Natural killer cell treated with Interleukin-12 subunit alpha and Interleukin-12 subunit beta and Interleukin-15 and Interleukin-18, amount 100 ng/mL, for 72 hours (primary cell): Measurements from ENCODE around the gene CEP85L. TPM values are rescaled to one million over a fixed set of nuclear protein-coding genes. Genes with fewer than 3 reads are reported as not detected.

Experiments
- ATAC-seq, 2 donors: fragments of 150-1000 bp; cut with Tn5 transposase in 1 of 2; sonication (Bioruptor Pico), chemical (Tn5 transposase) in 1 of 2; 2 replicates each; pipeline ENCODE4 v1.10.0; 2021
- DNase-seq: peaks from one replicate; pipeline ENCODE4 v3.0.0; 2022; ENCODE audit warnings: low spot score
- H3K27ac Mint-ChIP-seq, 2 donors: 1 replicate in 1 of 2; 2 replicates in 1 of 2; pipeline ENCODE4 v1.8.0; 2022; ENCODE audit warnings: mixed read lengths in 2 of 2, mild to moderate bottlenecking in 1 of 2, moderate library complexity in 1 of 2
- H3K27me3 Mint-ChIP-seq, 2 donors: 1 replicate in 1 of 2; 2 replicates in 1 of 2; pipeline ENCODE4 v1.8.0; 2022; ENCODE audit warnings: mixed read lengths in 2 of 2
- H3K36me3 Mint-ChIP-seq: one replicate; pipeline ENCODE4 v1.8.0; 2022; ENCODE audit warnings: mixed read lengths
- H3K4me1 Mint-ChIP-seq, 2 donors: 1 replicate in 1 of 2; 2 replicates in 1 of 2; pipeline ENCODE4 v1.8.0; 2022; ENCODE audit warnings: low read depth in 2 of 2, mixed read lengths in 2 of 2, mild to moderate bottlenecking in 1 of 2
- H3K4me3 Mint-ChIP-seq: one replicate; pipeline ENCODE4 v1.8.0; 2022; ENCODE audit warnings: mixed read lengths
- H3K9me3 Mint-ChIP-seq: 2 replicates; pipeline ENCODE4 v1.8.0; 2022; ENCODE audit warnings: mixed read lengths
- total RNA-seq, 2 donors: library from RNA; stranded (reverse); gene quantifications; one replicate each; pipeline ENCODE4 v1.2.3, GENCODE V29; 2022

The CEP85L gene
- total RNA-seq, 2 donors from 2014 or later, result 35.7 to 47.4 TPM

DNA sequence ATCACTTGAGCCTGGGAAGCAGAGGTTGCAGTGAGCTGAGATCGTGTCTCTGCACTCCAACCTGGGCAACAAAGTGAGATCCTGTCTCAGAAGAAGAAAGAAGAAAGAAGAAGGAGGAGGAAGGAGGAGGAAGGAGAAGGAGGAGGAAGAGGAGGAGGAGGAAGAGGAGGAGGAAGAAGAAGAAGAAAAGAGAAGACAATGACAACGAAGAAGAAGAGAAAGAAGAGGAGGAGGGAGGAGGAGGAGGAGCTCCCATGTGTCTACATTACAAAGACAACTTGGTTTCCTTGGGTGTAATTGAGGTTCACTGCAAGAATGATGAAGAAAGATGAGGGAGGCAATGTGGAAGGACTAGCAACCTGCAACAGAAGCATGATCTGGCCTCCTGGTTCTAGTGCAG lies 21.3 kb upstream of the CEP85L start:
- DNase-seq (no peak), ATAC-seq (no peak)
- peaks cover 21 to 24% of the 10 kb centered on the region in 2 donors for H3K4me1 Mint-ChIP-seq
- H3K9me3 Mint-ChIP-seq, result no peaks in the 10 kb centered on the region
- H3K27me3 Mint-ChIP-seq, result no peaks in the 10 kb centered on the region
- peak overlapping the region in 1 of 2 donors; percentile 74 for H3K27ac Mint-ChIP-seq
- H3K36me3 Mint-ChIP-seq, result no peaks in the 10 kb centered on the region
- H3K4me3 Mint-ChIP-seq, result no peak overlapping the region

- Mint-ChIP-seq H3K36me3 (no peaks in the 10 kb centered on the region), H3K4me1 (peaks cover 29 to 40% of the 10 kb centered on the region in 2 donors), H3K27ac (no peak overlapping the region), H3K4me3 (no peak overlapping the region), H3K9me3 (no peaks in the 10 kb centered on the region), H3K27me3 (no peaks in the 10 kb centered on the region)
- DNase-seq (no peak), ATAC-seq (no peak)
Observed at GRCh38 chr6:118669561-118669960, 18.2 kb upstream of the CEP85L start.

DNA sequence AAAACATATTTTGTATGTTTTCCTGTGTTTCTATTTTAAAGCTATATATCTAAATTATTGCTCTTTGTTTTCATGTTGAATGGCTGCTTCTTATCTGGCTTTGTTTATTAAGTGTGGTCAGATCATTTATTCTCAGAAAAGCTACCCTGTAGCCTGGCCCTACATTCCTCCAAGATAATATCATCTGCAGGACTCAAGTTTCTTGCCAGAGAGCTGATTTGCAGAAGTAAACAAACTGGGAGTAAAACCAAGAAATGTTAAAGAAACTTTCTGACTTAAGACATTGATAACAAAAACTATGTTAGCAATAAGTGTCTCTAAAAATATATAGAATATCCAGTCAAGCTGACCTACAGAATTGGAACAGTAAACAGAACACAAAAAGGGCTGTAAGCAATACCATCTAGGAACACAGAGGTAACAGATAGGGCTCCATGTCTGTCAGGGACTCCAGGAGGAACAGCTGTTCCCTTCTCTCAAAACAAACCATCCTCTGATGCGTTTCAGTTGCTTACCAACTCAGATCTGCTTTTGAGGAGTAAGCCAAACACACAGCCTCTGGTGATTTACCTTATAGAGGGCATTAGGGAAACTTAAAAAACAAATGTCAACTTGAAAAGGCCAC lies 17.5 kb upstream of the CEP85L start:
- H3K36me3 Mint-ChIP-seq, result no peaks in the 10 kb centered on the region
- DNase-seq, result no peak
- H3K27me3 Mint-ChIP-seq, result no peaks in the 10 kb centered on the region
- no peak overlapping the region for H3K27ac Mint-ChIP-seq
- H3K4me1 Mint-ChIP-seq, result peaks cover 35 to 47% of the 10 kb centered on the region in 2 donors
- H3K9me3 Mint-ChIP-seq, result no peaks in the 10 kb centered on the region
- no peak overlapping the region for H3K4me3 Mint-ChIP-seq
- no peak for ATAC-seq

DNA sequence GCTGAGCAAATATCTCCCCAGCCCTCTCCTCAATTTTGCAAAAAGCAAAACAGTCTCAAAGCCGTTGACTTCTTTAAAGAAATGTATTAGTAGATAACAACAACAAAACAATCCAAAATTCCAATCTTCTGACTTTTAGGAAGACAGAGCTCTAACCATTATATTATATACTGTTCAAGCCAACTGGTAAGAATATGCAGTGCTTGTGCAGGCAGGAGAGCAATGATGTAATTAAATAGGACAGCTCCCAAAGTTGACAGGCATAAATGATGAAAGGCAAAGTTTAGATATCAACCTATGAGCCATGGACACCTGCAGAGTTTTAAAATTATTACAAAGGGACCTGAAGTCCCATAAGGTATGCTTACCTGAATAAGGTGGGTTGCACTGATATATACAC lies 16.6 kb upstream of the CEP85L start:
- no peak overlapping the region for H3K4me3 Mint-ChIP-seq
- no peak overlapping the region for H3K27ac Mint-ChIP-seq
- DNase-seq (no peak), ATAC-seq (no peak)
- no peaks in the 10 kb centered on the region for H3K36me3 Mint-ChIP-seq
- no peaks in the 10 kb centered on the region for H3K27me3 Mint-ChIP-seq
- H3K4me1 Mint-ChIP-seq, result peaks cover 33 to 43% of the 10 kb centered on the region in 2 donors
- H3K9me3 Mint-ChIP-seq, result no peaks in the 10 kb centered on the region

DNA sequence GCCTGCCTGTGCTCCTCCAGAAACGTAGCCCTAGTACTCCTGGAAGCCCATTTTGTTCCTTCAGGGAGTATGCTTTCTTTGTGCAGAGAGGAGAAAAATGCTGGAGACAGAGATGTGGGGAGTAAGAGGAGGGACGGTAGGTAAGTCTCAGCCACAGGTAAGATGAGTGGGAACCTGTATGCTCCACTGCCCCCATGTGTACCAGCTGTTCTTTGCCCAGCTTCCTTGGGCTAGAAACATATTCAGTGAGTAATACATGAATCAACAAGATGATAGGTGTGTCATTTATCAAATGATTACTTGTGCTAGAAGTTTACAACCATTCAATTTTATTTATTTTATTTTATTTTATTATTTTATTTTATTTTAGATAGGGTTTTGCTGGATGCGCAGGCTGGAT lies 13.6 kb upstream of the CEP85L start:
- Mint-ChIP-seq H3K27ac (peak overlapping the region; percentile 45 to 78), H3K4me1 (peaks cover 24 to 26% of the 10 kb centered on the region in 2 donors), H3K4me3 (peak overlapping the region; percentile 78), H3K36me3 (no peaks in the 10 kb centered on the region), H3K9me3 (no peaks in the 10 kb centered on the region), H3K27me3 (no peaks in the 10 kb centered on the region)
- DNase-seq (no peak), ATAC-seq (no peak)

- DNase-seq (no peak), ATAC-seq (no peak)
- H3K4me1 Mint-ChIP-seq, result peaks cover 26 to 27% of the 10 kb centered on the region in 2 donors
- no peaks in the 10 kb centered on the region for H3K27me3 Mint-ChIP-seq
- peak overlapping the region; percentile 45 to 78 for H3K27ac Mint-ChIP-seq
- peak overlapping the region; percentile 78 for H3K4me3 Mint-ChIP-seq
- H3K9me3 Mint-ChIP-seq, result no peaks in the 10 kb centered on the region
- H3K36me3 Mint-ChIP-seq, result no peaks in the 10 kb centered on the region
Observed at GRCh38 chr6:118663993-118664985, 12.9 kb upstream of the CEP85L start.

DNA sequence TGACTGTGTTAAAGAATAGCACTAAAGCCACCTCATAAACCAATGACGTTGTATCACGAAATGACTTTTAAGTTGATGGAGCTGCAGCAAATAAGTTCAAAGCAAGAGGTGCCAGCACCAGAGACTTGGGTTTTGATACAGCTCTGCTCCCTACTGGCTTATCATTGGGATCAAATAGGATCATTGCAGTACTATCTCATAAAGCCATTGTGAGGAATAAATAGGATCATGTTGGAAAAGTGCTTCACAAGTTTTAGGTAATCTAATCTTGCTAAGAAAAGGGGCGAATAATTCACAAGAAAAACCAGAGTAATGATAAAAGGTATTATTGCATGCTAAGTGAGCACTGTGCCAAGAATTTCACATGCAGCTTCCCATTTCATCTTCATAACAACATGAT lies 10.4 kb upstream of the CEP85L start:
- no peaks in the 10 kb centered on the region for H3K27me3 Mint-ChIP-seq
- peaks cover 21 to 23% of the 10 kb centered on the region in 2 donors for H3K4me1 Mint-ChIP-seq
- H3K9me3 Mint-ChIP-seq, result no peaks in the 10 kb centered on the region
- no peak overlapping the region for H3K4me3 Mint-ChIP-seq
- no peak for ATAC-seq
- H3K27ac Mint-ChIP-seq, result no peak overlapping the region
- no peak for DNase-seq
- H3K36me3 Mint-ChIP-seq, result no peaks in the 10 kb centered on the region

- Mint-ChIP-seq H3K9me3 (no peaks in the 10 kb centered on the region), H3K27ac (peak overlapping the region in 1 of 2 donors; percentile 67), H3K36me3 (no peaks in the 10 kb centered on the region), H3K4me1 (peaks cover 20% of the 10 kb centered on the region in 2 donors), H3K4me3 (no peak overlapping the region), H3K27me3 (no peaks in the 10 kb centered on the region)
- peak in 1 of 2 donors; percentile 15 for ATAC-seq
- no peak for DNase-seq
Observed at GRCh38 chr6:118660218-118660569, 8.8 kb upstream of the CEP85L start.

- ATAC-seq (no peak), DNase-seq (no peak)
- no peaks in the 10 kb centered on the region for H3K9me3 Mint-ChIP-seq
- H3K36me3 Mint-ChIP-seq, result no peaks in the 10 kb centered on the region
- peak overlapping the region in 1 of 2 donors; percentile 67 for H3K27ac Mint-ChIP-seq
- no peaks in the 10 kb centered on the region for H3K27me3 Mint-ChIP-seq
- peaks cover 20% of the 10 kb centered on the region in 2 donors for H3K4me1 Mint-ChIP-seq
- no peak overlapping the region for H3K4me3 Mint-ChIP-seq
Observed at GRCh38 chr6:118659513-118660217, 8.3 kb upstream of the CEP85L start.

DNA sequence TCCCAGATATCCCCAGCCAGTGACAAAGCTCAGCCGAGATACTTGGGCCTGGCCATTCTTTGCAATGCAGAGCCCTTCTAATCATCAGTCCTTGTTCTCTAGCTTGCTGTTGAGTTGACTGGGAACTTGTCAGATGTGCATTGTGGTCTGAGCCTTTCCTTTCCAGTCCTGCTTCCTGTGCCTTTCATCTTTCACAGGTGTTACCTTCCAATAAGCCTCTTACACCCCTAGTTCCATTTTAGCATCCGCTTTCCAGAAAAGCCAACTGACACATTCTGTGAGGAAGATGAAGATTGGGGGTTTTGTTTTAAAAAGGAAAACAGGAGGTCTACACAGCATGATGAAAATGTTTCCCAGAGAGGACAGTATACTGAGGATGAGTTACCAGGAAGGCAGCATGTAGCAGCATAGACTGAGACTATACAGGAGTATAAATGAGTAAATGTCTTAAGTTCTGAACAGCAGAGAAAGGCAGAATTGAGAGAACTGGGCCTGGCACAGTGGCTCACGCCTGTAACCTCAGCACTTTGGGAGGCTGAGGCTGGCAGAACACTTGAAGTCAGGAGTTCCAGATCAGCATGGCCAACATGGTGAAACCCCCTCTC lies 5.6 kb upstream of the CEP85L start:
- no peaks in the 10 kb centered on the region for H3K9me3 Mint-ChIP-seq
- H3K4me1 Mint-ChIP-seq, result peaks cover 17 to 19% of the 10 kb centered on the region in 2 donors
- H3K36me3 Mint-ChIP-seq, result no peaks in the 10 kb centered on the region
- no peak for DNase-seq
- H3K4me3 Mint-ChIP-seq, result peak overlapping the region; percentile 3
- ATAC-seq, result peak; percentile 31 to 45
- no peaks in the 10 kb centered on the region for H3K27me3 Mint-ChIP-seq
- H3K27ac Mint-ChIP-seq, result peak overlapping the region in 1 of 2 donors; percentile 46

DNA sequence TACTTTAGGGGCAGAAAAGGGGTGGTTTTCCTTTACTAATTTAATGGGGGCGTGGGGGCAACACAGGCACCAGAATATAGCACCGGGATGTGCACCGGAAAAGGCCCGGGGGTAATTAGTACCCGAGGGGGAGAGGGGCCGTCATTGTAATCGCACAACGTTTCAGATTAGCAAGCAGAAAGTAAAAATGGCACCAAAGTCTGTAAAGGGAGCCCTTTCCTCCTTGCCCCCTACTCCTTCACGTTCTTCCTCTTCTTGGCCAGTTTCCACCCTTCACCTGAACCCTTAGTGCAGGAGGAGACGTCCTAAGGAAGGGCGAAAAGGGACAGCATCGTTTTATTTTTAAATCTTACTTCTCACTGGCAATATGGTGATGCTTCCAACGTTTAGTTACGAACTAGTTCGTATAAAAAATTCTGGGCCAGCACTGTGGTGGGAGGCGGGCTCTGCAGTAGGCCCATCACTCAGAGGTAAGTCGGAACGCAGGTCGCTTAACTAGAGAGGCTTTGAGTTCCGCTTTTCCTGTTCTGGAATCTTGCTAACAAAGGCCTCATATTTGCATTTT lies 742 bp upstream of the CEP85L start:
- no peak for ATAC-seq
- Mint-ChIP-seq H3K9me3 (no peaks in the 10 kb centered on the region), H3K27ac (peak overlapping the region; percentile 86 to 93), H3K36me3 (no peaks in the 10 kb centered on the region), H3K4me1 (peaks cover 18 to 32% of the 10 kb centered on the region in 2 donors), H3K4me3 (peak overlapping the region; percentile 91), H3K27me3 (no peaks in the 10 kb centered on the region)
- no peak for DNase-seq

- H3K36me3 Mint-ChIP-seq, result no peaks in the 10 kb centered on the region
- no peaks in the 10 kb centered on the region for H3K9me3 Mint-ChIP-seq
- H3K4me3 Mint-ChIP-seq, result peak overlapping the region; percentile 91
- ATAC-seq (peak; percentile 68 to 70), DNase-seq (peak; percentile 74)
- no peaks in the 10 kb centered on the region for H3K27me3 Mint-ChIP-seq
- H3K4me1 Mint-ChIP-seq, result peaks cover 13 to 26% of the 10 kb centered on the region in 2 donors
- H3K27ac Mint-ChIP-seq, result peak overlapping the region; percentile 41 to 86
Observed at GRCh38 chr6:118650582-118651281, 659 bp downstream of the CEP85L start.
